Uterus (tissue), 4 donors: ENCODE data around the gene CAMTA1. TPM values are rescaled to one million over a fixed set of nuclear protein-coding genes. Genes with fewer than 3 reads are reported as not detected.

ENCODE experiments used
- DNase-seq, 2 donors: peaks; one replicate each; pipeline ENCODE4 v3.0.0-alpha.2; 2019 to 2020
- H3K27ac ChIP-seq, 2 donors: fragments of 200-600 bp; sonication (generic); 1 replicate in 1 of 2; 2 replicates in 1 of 2; pipeline ENCODE4 v1.5.1; 2016 to 2018
- H3K27me3 ChIP-seq, 2 donors: fragments of 200-600 bp; sonication (generic); one replicate each; pipeline ENCODE4 v1.5.1; 2018 to 2019; ENCODE audit warnings: control low read depth in 1 of 2
- H3K36me3 ChIP-seq, 2 donors: fragments of 200-600 bp; sonication (generic); one replicate each; pipeline ENCODE4 v1.5.1; 2019; ENCODE audit warnings: control low read depth in 1 of 2
- H3K4me1 ChIP-seq, 2 donors: fragments of 200-600 bp; sonication (generic); one replicate each; pipeline ENCODE4 v1.5.1; 2018 to 2019; ENCODE audit warnings: control low read depth in 1 of 2
- H3K4me3 ChIP-seq, 2 donors: fragments of 200-600 bp; sonication (generic); 1 replicate in 1 of 2; 2 replicates in 1 of 2; pipeline ENCODE4 v1.5.1; 2018 to 2019; ENCODE audit warnings: mild to moderate bottlenecking in 1 of 2
- H3K9me3 ChIP-seq, 2 donors: fragments of 200-600 bp; sonication (generic); one replicate each; pipeline ENCODE4 v1.5.1; 2019; ENCODE audit warnings: control low read depth in 1 of 2
- CTCF ChIP-seq, 4 experiments: fragments of 200-600 bp in 2 of 4; fragments of 450-650 bp in 2 of 4; sonication (generic) in 2 of 4; IDR thresholded peaks; one replicate each; pipeline ENCODE4 v1.5.1; 2016 to 2019; ENCODE audit warnings: antibody characterized with exemption in 4 of 4, mild to moderate bottlenecking in 2 of 4, moderate library complexity in 1 of 4
- POLR2A ChIP-seq, 2 donors: fragments of 450-650 bp; IDR thresholded peaks; one replicate each; pipeline ENCODE4 v1.6.1; 2016; ENCODE audit warnings: antibody characterized with exemption in 2 of 2, mild to moderate bottlenecking in 1 of 2, moderate library complexity in 1 of 2
- intact Hi-C: fragments of 100-400 bp; cut with DNase I; formaldehyde crosslinking; loops from one replicate; pipeline ENCODE4 v1.15.1; 2023; ENCODE audit warnings: low total_unique reads
- total RNA-seq, 4 donors: library from RNA; depleted of rRNA in 3 of 4; stranded (reverse); fragments of >200 nt in 3 of 4; gene quantifications; one replicate each; pipeline versions ENCODE4 v1.1.0 to v1.2.4, GENCODE V29; 2014 to 2023
- donor health status: DM: yes; HTN: yes; CAD: no.

CAMTA1 gene
- total RNA-seq, 4 donors from 2014 or later, result 29.7 to 427 (median 64.8) TPM

GRCh38 chr1:7084232-7084894 lies 299.1 kb downstream of the CAMTA1 start:
- Histone ChIP-seq H3K27me3 (no peaks in the 10 kb centered on the region), H3K27ac (no peak overlapping the region), H3K36me3 (no peaks in the 10 kb centered on the region), H3K9me3 (no peaks in the 10 kb centered on the region), H3K4me1 (no peaks in the 10 kb centered on the region), H3K4me3 (no peak overlapping the region)
- intact Hi-C loops, result no loop called here
- TF ChIP-seq CTCF (IDR thresholded peaks at IDR 0.05), result no peak
- TF ChIP-seq POLR2A (IDR thresholded peaks at IDR 0.05), result no peak
- no peak for DNase-seq

GRCh38 chr1:7085521-7085920 lies 300.3 kb downstream of the CAMTA1 start:
- Histone ChIP-seq H3K27me3 (no peaks in the 10 kb centered on the region), H3K27ac (no peak overlapping the region), H3K9me3 (no peaks in the 10 kb centered on the region), H3K4me1 (no peaks in the 10 kb centered on the region), H3K4me3 (no peak overlapping the region), H3K36me3 (no peaks in the 10 kb centered on the region)
- TF ChIP-seq CTCF (IDR thresholded peaks at IDR 0.05), result no peak
- no peak for TF ChIP-seq POLR2A (IDR thresholded peaks at IDR 0.05)
- DNase-seq, result no peak
- intact Hi-C loops, result no loop called here

- intact Hi-C loops, result no loop called here
- TF ChIP-seq POLR2A (IDR thresholded peaks at IDR 0.05) (no peak), CTCF (IDR thresholded peaks at IDR 0.05) (no peak)
Measured at GRCh38 chr1:7086106-7086505, 300.9 kb downstream of the CAMTA1 start.

GRCh38 chr1:7087888-7088287 lies 302.6 kb downstream of the CAMTA1 start:
- Histone ChIP-seq H3K4me1 (no peaks in the 10 kb centered on the region), H3K4me3 (no peak overlapping the region), H3K36me3 (no peaks in the 10 kb centered on the region), H3K27ac (no peak overlapping the region), H3K27me3 (no peaks in the 10 kb centered on the region), H3K9me3 (no peaks in the 10 kb centered on the region)
- no peak for TF ChIP-seq CTCF (IDR thresholded peaks at IDR 0.05)
- TF ChIP-seq POLR2A (IDR thresholded peaks at IDR 0.05), result no peak
- no peak for DNase-seq
- intact Hi-C loops, result no loop called here

More at GRCh38 chr1:7086106-7086505, 300.9 kb downstream of the CAMTA1 start:
- Histone ChIP-seq H3K4me3 (no peak overlapping the region), H3K4me1 (no peaks in the 10 kb centered on the region), H3K27ac (no peak overlapping the region), H3K27me3 (no peaks in the 10 kb centered on the region), H3K9me3 (no peaks in the 10 kb centered on the region), H3K36me3 (no peaks in the 10 kb centered on the region)
- no peak for DNase-seq

- DNase-seq, result no peak
- H3K4me3 ChIP-seq, result no peak overlapping the region
- intact Hi-C loops, result no loop called here
- H3K9me3 ChIP-seq, result no peaks in the 10 kb centered on the region
- no peaks in the 10 kb centered on the region for H3K4me1 ChIP-seq
- no peaks in the 10 kb centered on the region for H3K27me3 ChIP-seq
- H3K27ac ChIP-seq, result no peak overlapping the region
- no peaks in the 10 kb centered on the region for H3K36me3 ChIP-seq
- TF ChIP-seq POLR2A (IDR thresholded peaks at IDR 0.05), result no peak
- TF ChIP-seq CTCF (IDR thresholded peaks at IDR 0.05), result no peak
Measured at GRCh38 chr1:7089497-7089896, 304.2 kb downstream of the CAMTA1 start.
